ENCODE measurements around the gene ZNF836.

DNA sequence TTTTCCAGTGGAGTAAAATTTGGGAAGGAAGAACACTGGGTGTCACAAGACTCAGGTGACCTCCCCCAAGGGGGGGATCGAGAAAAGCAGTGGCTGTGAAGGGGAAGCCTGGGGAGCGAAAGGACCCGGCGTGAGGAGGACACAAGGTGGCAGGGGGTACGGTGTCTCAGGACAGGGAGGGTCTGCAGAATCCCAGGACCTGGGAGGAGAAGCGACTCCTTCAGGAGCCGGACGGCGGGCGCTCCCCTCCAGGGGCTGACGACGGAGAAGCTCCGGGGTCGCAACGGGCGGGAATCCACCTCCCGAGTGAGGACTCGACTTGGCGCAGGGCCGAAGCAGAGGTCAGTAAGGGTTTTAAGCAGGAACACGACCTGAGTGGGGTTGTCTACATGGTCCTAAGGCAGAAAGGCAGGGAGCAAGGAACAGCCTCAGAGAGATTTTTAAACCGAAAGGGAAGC is 529 bp downstream of the ZNF836 start:
- TF ChIP-seq CTCF (IDR thresholded peaks at IDR 0.05) (no peak), POLR2A (IDR thresholded peaks at IDR 0.05) (no peak)
